NCI-H2029 treated with DMSO at 0.1 percent for 48 hours (cell line): Measurements from ENCODE around the gene TGFBR1.

Source experiments
- DNase-seq: peaks from one replicate; lab custom pipeline; 2025; lab: John Stamatoyannopoulos, UW

The TGFBR1 gene

DNA sequence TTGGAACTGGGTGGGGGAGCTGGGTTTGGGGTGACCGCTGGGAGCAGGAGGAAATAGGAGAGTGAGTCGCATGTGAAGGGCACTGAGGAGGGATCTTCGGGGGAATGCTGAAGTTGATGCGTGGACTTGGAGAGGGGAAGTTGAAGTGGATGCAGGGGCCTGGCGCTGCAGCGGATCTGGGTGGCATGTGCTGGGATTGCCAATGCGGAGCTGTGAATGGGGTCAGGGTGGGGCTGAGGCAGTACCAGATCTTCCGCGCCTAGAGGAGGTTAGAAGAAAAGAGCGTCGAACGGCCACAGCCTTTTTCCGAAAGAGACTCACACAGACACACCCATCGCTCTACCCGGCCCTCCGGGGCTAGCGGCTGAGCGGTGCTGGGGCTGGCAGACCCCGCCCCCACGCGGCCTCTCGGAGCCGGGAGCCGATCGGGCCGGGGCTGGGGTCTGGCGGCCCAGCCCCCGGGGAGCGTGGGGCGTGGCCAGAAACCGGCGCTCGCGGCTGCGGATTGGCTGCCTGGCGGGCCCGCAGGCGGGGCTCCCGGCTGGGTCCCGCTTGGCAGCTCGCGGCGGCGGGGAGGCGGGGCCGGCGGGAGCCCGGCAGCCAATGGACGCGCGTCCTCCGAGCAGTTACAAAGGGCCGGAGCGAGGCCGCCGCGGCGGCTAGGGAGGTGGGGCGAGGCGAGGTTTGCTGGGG lies at the start of gene TGFBR1:
TGFBR1 (plus strand) TSS at position 655 of the 693 bp plus-strand sequence. CDS start 93 bp downstream, outside the sequence.
- peak; percentile 62 for DNase-seq

DNA sequence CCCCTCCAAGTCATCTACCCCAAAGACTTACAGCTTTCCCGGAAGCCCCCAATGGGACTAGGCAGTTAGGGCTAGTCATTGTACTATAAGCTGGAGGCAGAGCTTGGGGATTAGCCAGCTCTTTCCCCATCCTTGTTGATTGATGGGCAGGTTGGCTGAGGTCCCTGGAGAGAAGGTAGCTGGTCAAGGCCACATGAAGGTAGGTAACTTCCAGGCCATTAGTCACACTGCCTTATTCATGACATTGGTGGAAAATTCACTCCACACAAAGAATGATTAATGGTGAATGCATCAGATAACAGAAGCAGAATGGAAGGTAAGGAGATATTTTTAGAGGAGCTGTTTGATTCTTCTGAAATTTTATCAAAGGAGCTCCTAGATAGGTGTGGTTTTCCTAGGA lies 49.5 kb upstream of the TGFBR1 start:
- DNase-seq = no peak

- DNase-seq = no peak
Measured at GRCh38 chr9:99056186-99056585, 48.7 kb upstream of the TGFBR1 start.

- DNase-seq = no peak
Measured at GRCh38 chr9:99056886-99057664, 47.8 kb upstream of the TGFBR1 start.

DNA sequence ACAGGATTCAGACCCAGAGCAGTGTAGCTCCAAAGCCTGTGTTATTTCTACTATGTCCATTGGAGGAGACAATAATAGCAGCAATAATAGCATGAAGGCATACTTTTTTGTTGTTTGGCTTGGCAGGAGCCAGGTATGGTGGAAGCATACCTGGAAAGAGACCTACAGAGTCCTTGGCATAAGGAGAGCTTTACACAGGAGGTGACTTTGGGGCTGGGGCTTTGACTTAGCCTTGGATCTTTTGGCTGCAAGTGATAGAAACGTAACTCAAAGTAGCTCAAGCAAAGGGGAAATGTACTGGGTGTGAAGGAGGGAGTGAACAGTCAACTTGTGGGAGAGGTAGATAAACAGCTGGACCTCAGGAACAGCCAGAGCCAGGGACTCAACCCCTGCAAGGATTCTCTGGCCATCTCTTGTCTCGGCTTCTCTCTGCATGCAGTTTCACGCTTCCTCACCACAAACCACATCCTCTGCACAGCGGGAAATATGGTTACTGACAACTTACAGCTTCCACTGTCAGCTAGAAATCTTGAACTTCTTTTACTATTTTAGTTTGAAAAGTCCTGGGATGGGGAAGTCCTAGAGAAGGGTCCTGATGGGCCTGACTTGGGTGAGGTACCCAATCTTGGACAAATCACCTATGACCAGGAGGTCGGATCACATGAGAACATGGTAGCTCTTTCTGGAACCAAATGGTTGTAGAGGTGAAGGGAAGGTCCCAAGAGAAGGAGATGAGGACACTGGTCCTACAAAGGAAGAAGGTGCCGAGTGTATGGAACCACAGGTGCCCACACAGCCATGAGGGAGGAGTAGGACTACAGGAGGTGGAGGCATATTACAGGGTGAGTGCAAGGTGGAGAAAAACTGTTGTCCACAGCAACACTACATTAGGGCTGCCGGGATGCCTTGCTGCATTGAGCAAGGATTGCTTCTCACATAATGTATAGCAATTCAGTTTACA lies 47.0 kb upstream of the TGFBR1 start:
- DNase-seq = no peak

GRCh38 chr9:99058964-99059921 lies 45.7 kb upstream of the TGFBR1 start:
- no peak for DNase-seq

DNA sequence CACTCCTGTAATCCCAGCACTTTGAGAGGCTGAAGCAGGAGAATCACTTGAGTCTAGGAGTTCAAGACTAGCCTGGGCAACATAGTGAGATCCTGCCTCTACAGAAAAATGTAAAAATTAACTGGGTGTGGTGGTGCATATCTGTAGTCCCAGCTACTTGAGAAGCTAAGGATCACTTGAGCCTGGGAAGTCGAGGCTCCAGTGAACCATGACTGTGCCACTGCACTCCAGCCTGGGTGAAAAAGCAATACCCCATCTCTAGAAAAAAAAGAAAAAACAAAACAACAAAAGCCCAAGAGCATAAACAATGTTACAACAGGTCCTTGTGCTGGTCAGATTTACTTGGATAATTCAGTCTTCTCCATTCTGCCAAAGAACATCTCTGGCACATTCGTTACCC lies 44.3 kb upstream of the TGFBR1 start:
- DNase-seq = no peak

DNA sequence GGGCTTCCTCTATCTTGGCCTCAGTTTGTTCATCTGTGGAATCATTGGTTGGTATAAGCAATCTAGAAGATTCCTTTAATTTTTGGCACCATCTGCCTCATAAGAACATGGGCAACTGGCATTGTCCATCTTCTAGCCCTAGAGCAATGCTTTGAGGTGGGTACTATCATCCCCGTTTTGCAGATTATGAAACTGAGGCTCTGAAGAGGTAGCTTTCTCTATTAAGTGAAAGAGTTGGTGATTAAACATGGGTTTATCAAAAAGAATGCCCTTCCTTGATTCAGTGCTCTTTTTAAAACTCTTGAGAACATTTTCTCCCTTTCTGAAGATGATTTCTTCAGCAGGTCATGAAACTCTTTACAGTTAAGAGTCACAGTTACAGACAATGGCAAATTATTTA lies 42.4 kb upstream of the TGFBR1 start:
- DNase-seq = no peak

- DNase-seq = no peak
Measured at GRCh38 chr9:99063522-99063921, 41.4 kb upstream of the TGFBR1 start.

DNA sequence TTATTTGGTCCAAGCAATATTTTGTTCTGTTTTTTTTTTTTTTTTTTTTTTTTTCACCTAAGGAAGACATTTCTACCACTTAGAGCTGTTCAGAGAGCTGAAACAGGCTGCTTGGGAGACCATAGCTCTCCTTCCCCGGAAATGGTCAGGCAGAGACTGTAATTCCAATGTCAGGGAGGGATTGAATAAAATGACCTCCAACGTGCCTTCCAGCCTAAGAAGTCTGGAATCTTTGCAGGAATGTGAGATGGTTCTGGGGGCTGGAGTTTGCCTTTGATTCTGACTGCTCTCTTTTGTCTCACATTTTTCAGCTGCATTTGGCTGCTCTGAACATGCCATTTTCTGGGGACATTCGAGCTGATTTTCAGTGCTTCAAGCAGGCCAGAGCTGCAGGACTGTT lies 38.3 kb upstream of the TGFBR1 start:
- no peak for DNase-seq

DNA sequence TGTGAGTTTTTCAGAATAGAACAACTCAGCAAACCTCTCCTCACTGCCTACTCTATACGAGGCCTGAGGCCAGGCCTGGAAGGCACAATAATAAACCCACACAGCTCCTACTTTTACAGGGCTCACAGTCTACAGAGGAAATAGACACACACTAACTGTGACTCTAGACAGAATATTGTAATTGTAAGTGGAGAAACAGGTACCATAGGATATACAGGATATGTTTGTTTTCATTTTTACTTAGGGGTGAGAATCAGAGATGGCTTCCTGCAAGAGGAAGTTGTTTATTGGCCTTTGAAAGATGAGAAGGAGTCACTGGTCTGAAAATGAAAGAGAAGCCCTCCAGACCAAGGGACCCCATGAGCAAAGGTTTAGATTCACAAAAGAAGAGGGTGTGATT lies 35.8 kb upstream of the TGFBR1 start:
- no peak for DNase-seq

DNA sequence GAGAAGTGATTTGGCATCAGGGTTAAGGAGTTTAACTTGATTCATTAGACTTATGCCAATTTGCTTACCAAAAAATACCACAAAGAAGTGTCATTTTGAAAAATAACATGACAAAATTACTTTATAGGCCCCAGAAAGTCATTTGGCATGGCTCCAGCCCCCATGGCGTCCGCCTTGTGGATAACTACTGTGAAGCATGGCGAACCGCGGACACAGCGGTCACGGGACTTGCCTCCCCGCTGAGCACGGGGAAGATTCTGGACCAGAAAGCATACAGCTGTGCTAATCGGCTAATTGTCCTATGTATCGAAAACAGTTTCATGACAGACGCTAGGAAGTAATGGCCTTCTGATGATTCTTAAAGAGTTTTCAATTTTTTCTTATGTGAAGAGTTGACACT lies 35.4 kb upstream of the TGFBR1 start:
- DNase-seq = no peak

GRCh38 chr9:99070681-99071080 lies 34.2 kb upstream of the TGFBR1 start:
- no peak for DNase-seq

DNA sequence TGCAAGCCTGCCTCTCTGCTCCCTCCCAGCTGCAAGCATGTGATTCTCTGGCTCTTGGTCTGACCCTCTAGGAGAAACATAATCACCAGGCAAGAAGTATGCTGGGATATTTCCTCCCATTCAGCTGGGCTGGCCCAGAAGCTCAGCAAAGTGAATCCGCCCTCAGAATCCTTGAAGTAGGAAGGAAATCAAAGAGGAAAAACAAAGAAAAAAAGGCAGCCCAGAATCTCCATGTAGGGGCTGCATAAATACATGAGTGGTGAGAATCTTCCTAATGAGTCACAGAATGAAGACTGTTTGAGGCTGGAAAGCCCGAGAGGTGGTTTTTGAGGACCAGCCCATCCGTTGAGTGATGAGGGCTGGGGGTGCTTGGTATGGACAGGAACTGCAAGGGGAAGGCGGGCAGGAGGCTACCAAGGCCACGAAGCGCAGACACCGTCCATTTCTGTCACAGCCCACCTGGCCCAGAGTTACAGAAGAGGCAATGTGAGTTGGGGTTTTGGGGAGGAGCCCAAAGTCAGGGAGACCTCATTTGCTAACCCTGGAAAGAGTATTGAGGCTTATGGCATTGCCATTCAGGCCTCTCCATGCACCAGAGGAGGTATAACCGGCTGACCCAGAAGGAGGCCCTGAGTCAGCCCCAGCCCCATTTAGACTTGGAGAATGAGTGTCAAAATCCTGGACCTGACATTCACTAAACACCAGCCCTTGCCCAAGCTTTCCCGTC lies 33.4 kb upstream of the TGFBR1 start:
- no peak for DNase-seq

GRCh38 chr9:99072040-99072394 lies 32.9 kb upstream of the TGFBR1 start:
- no peak for DNase-seq

GRCh38 chr9:99073347-99073746 lies 31.6 kb upstream of the TGFBR1 start:
- DNase-seq = no peak

- DNase-seq = no peak
Measured at GRCh38 chr9:99073985-99074901, 30.7 kb upstream of the TGFBR1 start.

- DNase-seq = no peak
Measured at GRCh38 chr9:99074902-99075245, 30.0 kb upstream of the TGFBR1 start.

GRCh38 chr9:99075246-99075912 lies 29.5 kb upstream of the TGFBR1 start:
- DNase-seq = no peak
